H1 (cell line): ENCODE results near the gene ATM. TPM values are rescaled to one million over a fixed set of nuclear protein-coding genes. Genes with fewer than 3 reads are reported as not detected.

Experiments
- CTCF ChIA-PET: fragments of 300-600 bp; sonication (Branson Sonifier 250); formaldehyde crosslinking; loops from one replicate; lab custom pipeline; 2021; ENCODE audit not compliant: partially characterized antibody; lab: Charles Lee
- POLR2A ChIA-PET: fragments of 300-600 bp; sonication (Branson Sonifier 250); formaldehyde crosslinking; loops from one replicate; lab custom pipeline; 2021; ENCODE audit warnings: inconsistent platforms; ENCODE audit not compliant: partially characterized antibody; lab: Charles Lee
- DNase-seq, 2 experiments: peaks; one replicate each; pipeline versions ENCODE4 v3.0.0 to v3.0.0-alpha.2; 2010 to 2022; ENCODE audit warnings: low spot score in 2 of 2, low read depth in 1 of 2, mixed read lengths in 1 of 2
- FAIRE-seq: peaks from 2 replicates; lab custom pipeline; 2011; peaks lifted over from hg19 to GRCh38; lab: Jason Lieb, UNC
- H2AFZ ChIP-seq: 2 replicates; pipeline ENCODE4 v1.8.1; 2012; ENCODE audit warnings: low read length, inconsistent platforms
- H2AK5ac ChIP-seq: 2 replicates; pipeline ENCODE4 v1.6.1; 2013; ENCODE audit warnings: low read depth, low read length
- H2BK120ac ChIP-seq: replicated peaks from 2 replicates; pipeline ENCODE3; 2013; ENCODE audit warnings: low read depth, low read length, inconsistent platforms
- H2BK12ac ChIP-seq: 2 replicates; pipeline ENCODE4 v1.6.1; 2013; ENCODE audit warnings: low read depth, low read length
- H2BK15ac ChIP-seq: 2 replicates; pipeline ENCODE4 v1.6.1; 2013; ENCODE audit warnings: low read length
- H2BK20ac ChIP-seq: 2 replicates; pipeline ENCODE4 v1.6.1; 2013; ENCODE audit warnings: low read length
- H2BK5ac ChIP-seq: 2 replicates; pipeline ENCODE4 v1.6.1; 2013; ENCODE audit warnings: low read depth, low read length
- H3K14ac ChIP-seq: 2 replicates; pipeline ENCODE4 v1.6.1; 2013; ENCODE audit warnings: inconsistent platforms; ENCODE audit not compliant: insufficient read length
- H3K18ac ChIP-seq: 2 replicates; pipeline ENCODE4 v1.6.1; 2013; ENCODE audit warnings: low read length; ENCODE audit errors: extremely low read depth
- H3K23ac ChIP-seq: 2 replicates; pipeline ENCODE4 v1.6.1; 2013; ENCODE audit warnings: inconsistent platforms; ENCODE audit not compliant: insufficient read length
- H3K23me2 ChIP-seq: 2 replicates; pipeline ENCODE4 v1.6.1; 2013; ENCODE audit warnings: low read depth, low read length
- H3K27ac ChIP-seq: 2 replicates; pipeline ENCODE4 v1.6.1; 2011; ENCODE audit warnings: low read depth, low read length, inconsistent platforms
- H3K27me3 ChIP-seq, 4 experiments: replicated peaks in 1 of 4; 1 replicate in 1 of 4; 2 replicates in 3 of 4; pipeline versions ENCODE4 v1.6.1 to v1.8.1; 2011 to 2013; ENCODE audit warnings: low read length in 3 of 4, mild to moderate bottlenecking in 3 of 4, inconsistent platforms in 2 of 4, mixed read lengths in 2 of 4, moderate library complexity in 1 of 4; ENCODE audit not compliant: control insufficient read depth in 3 of 4, insufficient read depth in 3 of 4; ENCODE audit errors: extremely low read depth in 1 of 4
- H3K36me3 ChIP-seq, 4 experiments: 2 replicates each; pipeline versions ENCODE4 v1.6.1 to v1.8.1; 2011 to 2013; ENCODE audit warnings: mild to moderate bottlenecking in 4 of 4, low read length in 3 of 4, moderate library complexity in 2 of 4, control low read depth in 1 of 4, inconsistent platforms in 1 of 4; ENCODE audit not compliant: insufficient read depth in 4 of 4, control insufficient read depth in 2 of 4
- H3K4ac ChIP-seq: replicated peaks from 2 replicates; pipeline ENCODE3; 2013; ENCODE audit warnings: low read length, low read depth, mixed read lengths, inconsistent platforms; ENCODE audit not compliant: insufficient read length
- H3K4me1 ChIP-seq, 4 experiments: replicated peaks in 1 of 4; 1 replicate in 1 of 4; 2 replicates in 3 of 4; pipeline versions ENCODE4 v1.6.1 to v1.8.1; 2011 to 2013; ENCODE audit warnings: low read length in 3 of 4, inconsistent platforms in 2 of 4, mixed read lengths in 1 of 4; ENCODE audit not compliant: insufficient read depth in 4 of 4, control insufficient read depth in 3 of 4
- H3K4me2 ChIP-seq, 2 experiments: 2 replicates each; pipeline versions ENCODE4 v1.6.1 to v1.8.1; 2011 to 2013; ENCODE audit warnings: low read depth in 2 of 2, low read length in 2 of 2, control low read depth in 1 of 2, inconsistent platforms in 1 of 2, mild to moderate bottlenecking in 1 of 2; ENCODE audit not compliant: insufficient read depth in 1 of 2
- H3K4me3 ChIP-seq, 4 experiments: fragments of 200-600, 300-600 bp in 1 of 4; sonication (generic), shearing (Covaris generic), sonication (Bioruptor Twin) in 1 of 4; 2 replicates each; pipeline versions ENCODE4 v1.5.1 to v1.8.1; 2011 to 2016; ENCODE audit warnings: low read length in 4 of 4, low read depth in 3 of 4, control low read depth in 2 of 4, inconsistent platforms in 2 of 4, mild to moderate bottlenecking in 2 of 4, mixed read lengths in 1 of 4, moderate library complexity in 1 of 4; ENCODE audit not compliant: insufficient read depth in 2 of 4; ENCODE audit errors: extremely low read depth in 1 of 4
- H3K56ac ChIP-seq: replicated peaks from 2 replicates; pipeline ENCODE3; 2013; ENCODE audit warnings: low read depth, mild to moderate bottlenecking, mixed read lengths, low read length, inconsistent platforms; ENCODE audit not compliant: insufficient read length
- H3K79me1 ChIP-seq: 2 replicates; pipeline ENCODE4 v1.6.1; 2013; ENCODE audit warnings: low read depth, low read length, control low read depth
- H3K79me2 ChIP-seq, 2 experiments: 2 replicates each; pipeline versions ENCODE4 v1.6.1 to v1.8.1; 2012 to 2013; ENCODE audit warnings: low read length in 2 of 2, mild to moderate bottlenecking in 2 of 2, inconsistent platforms in 1 of 2; ENCODE audit not compliant: insufficient read depth in 2 of 2, control insufficient read depth in 1 of 2
- H3K9ac ChIP-seq, 4 experiments: replicated peaks in 1 of 4; 1 replicate in 1 of 4; 2 replicates in 3 of 4; pipeline versions ENCODE4 v1.6.1 to v1.8.1; 2011 to 2013; ENCODE audit warnings: low read depth in 3 of 4, low read length in 3 of 4, control low read depth in 2 of 4, mild to moderate bottlenecking in 2 of 4, moderate library complexity in 2 of 4, inconsistent platforms in 1 of 4; ENCODE audit errors: extremely low read depth in 1 of 4
- H3K9me3 ChIP-seq, 2 experiments: 2 replicates each; pipeline versions ENCODE4 v1.6.1 to v1.8.1; 2012 to 2013; ENCODE audit warnings: mild to moderate bottlenecking in 2 of 2, moderate library complexity in 2 of 2, control low read depth in 1 of 2, inconsistent platforms in 1 of 2, low read depth in 1 of 2, low read length in 1 of 2, mixed read lengths in 1 of 2; ENCODE audit not compliant: insufficient read depth in 2 of 2
- H4K20me1 ChIP-seq, 2 experiments: replicated peaks in 1 of 2; 2 replicates each; pipeline versions ENCODE3 to v1.8.1; 2011 to 2013; ENCODE audit warnings: inconsistent platforms in 2 of 2, low read length in 2 of 2, mild to moderate bottlenecking in 1 of 2; ENCODE audit not compliant: insufficient read depth in 2 of 2, control insufficient read depth in 1 of 2
- H4K5ac ChIP-seq: 2 replicates; pipeline ENCODE4 v1.6.1; 2013; ENCODE audit warnings: low read length, low read depth, mixed read lengths, inconsistent platforms; ENCODE audit not compliant: insufficient read length
- H4K8ac ChIP-seq: 2 replicates; pipeline ENCODE4 v1.8.0; 2013; ENCODE audit warnings: mild to moderate bottlenecking, moderate library complexity, low read length, inconsistent platforms; ENCODE audit not compliant: insufficient read depth; ENCODE audit errors: extremely low read depth
- H4K91ac ChIP-seq: replicated peaks from 2 replicates; pipeline ENCODE3; 2013; ENCODE audit warnings: low read length, mixed read lengths, inconsistent platforms; ENCODE audit not compliant: insufficient read length
- ASH2L ChIP-seq: fragments of 200-600, 300-600 bp; sonication (generic); IDR thresholded peaks from one replicate; pipeline ENCODE4 v1.7.1; 2017; ENCODE audit warnings: low read length
- CBX5 ChIP-seq: fragments of 300-800, 300-1000 bp; sonication (generic); IDR thresholded peaks from 2 replicates; pipeline ENCODE4 v1.7.1; 2016; ENCODE audit warnings: antibody characterized with exemption, low read length, low read depth
- CTCF ChIP-seq, 3 experiments: IDR thresholded peaks; 1 replicate in 2 of 3; 2 replicates in 1 of 3; pipeline versions ENCODE4 v1.5.1 to v1.6.1; 2011; ENCODE audit warnings: low read length in 3 of 3, mild to moderate bottlenecking in 3 of 3, inconsistent platforms in 2 of 3, low read depth in 1 of 3, moderate library complexity in 1 of 3; ENCODE audit not compliant: insufficient read depth in 1 of 3; ENCODE audit errors: control extremely low read depth in 1 of 3
- KDM4A ChIP-seq: IDR thresholded peaks from one replicate; pipeline ENCODE4 v1.7.1; 2012; ENCODE audit warnings: low read depth, mild to moderate bottlenecking, moderate library complexity, low read length, inconsistent platforms; ENCODE audit not compliant: severe bottlenecking
- RNF2 ChIP-seq: fragments of 200-900, 300-1000 bp; sonication (generic); IDR thresholded peaks from 2 replicates; pipeline ENCODE4 v1.7.1; 2016; ENCODE audit warnings: borderline replicate concordance, low read depth, mild to moderate bottlenecking, antibody characterized with exemption, low read length; ENCODE audit not compliant: poor library complexity, severe bottlenecking; ENCODE audit errors: missing control alignments
- RXRA ChIP-seq: IDR thresholded peaks from 2 replicates; pipeline ENCODE4 v1.6.1; 2011; ENCODE audit warnings: low read depth, mild to moderate bottlenecking, low read length, moderate library complexity; ENCODE audit not compliant: insufficient read depth
- SRF ChIP-seq: IDR thresholded peaks from 2 replicates; pipeline ENCODE4 v1.6.1; 2011; ENCODE audit warnings: mild to moderate bottlenecking, low read depth, low read length, moderate library complexity
- WGBS, 2 experiments: shearing (Covaris generic) in 1 of 2; methylation state at CpG; one replicate each; pipeline versions ENCODE4 v1.1.6 to v1.1.7; 2013 to 2015; ENCODE audit warnings: low lambda C conversion rate in 2 of 2, mixed read lengths in 2 of 2, inconsistent platforms in 1 of 2, low coverage in 1 of 2, missing lambda C conversion rate in 1 of 2; ENCODE audit not compliant: insufficient replicate concordance in 2 of 2, insufficient coverage in 1 of 2, insufficient read length in 1 of 2; ENCODE audit errors: extremely low coverage in 1 of 2, missing lambda C conversion rate in 1 of 2; 5-methylcytosine and 5-hydroxymethylcytosine counted together
- polyA plus RNA-seq, 7 experiments: library from polyadenylated mRNA; depleted of rRNA in 3 of 7; stranded (reverse) in 5 of 7; unstranded in 2 of 7; fragments of >200 nt in 5 of 7; fragments of 200-250 nt in 2 of 7; gene quantifications; 1 replicate in 5 of 7; 2 replicates in 1 of 7; 4 replicates in 1 of 7; pipeline versions ENCODE4 v1.2.1 to v1.2.3, GENCODE V29; 2011 to 2013; ENCODE audit warnings: missing spikeins in 2 of 7, mixed read lengths in 2 of 7
- total RNA-seq: library from RNA; stranded (reverse); fragmentation: NEBNext Ultra II Directional; extraction: Animal tissue kit (Norgen Biotek cat#: 25700); gene quantifications from 2 replicates; pipeline ENCODE4 v1.2.1, GENCODE V29; 2021

The ATM gene
- total and polyA plus RNA-seq, 2 of the 8 experiments (the other 6 are each of a cell fraction or from before 2014, with no cell fraction given), result 14.9 to 55.4 TPM

GRCh38 chr11:108289699-108290098 is 66.8 kb downstream of the ATM start:
- Histone ChIP-seq H3K4me2 (no peak overlapping the region), H2BK5ac (no peak overlapping the region), H3K18ac (no peak overlapping the region), H3K23ac (no peak overlapping the region), H3K27ac (no peak overlapping the region), H4K5ac (no peak overlapping the region), H3K56ac (no peak overlapping the region), H2BK12ac (no peak overlapping the region), H4K8ac (no peak overlapping the region), H3K23me2 (no peaks in the 10 kb centered on the region), H2BK120ac (no peak overlapping the region), H4K91ac (no peak overlapping the region), H2AFZ (no peak overlapping the region), H3K4me1 (no peaks in the 10 kb centered on the region), H3K9ac (no peak overlapping the region), H3K14ac (no peak overlapping the region), H3K27me3 (peaks cover 0 to 1% (median 0%) of the 10 kb centered on the region in 4 experiments; a peak in 1 of 7 replicates), H3K79me2 (no peaks in the 10 kb centered on the region), H2BK20ac (no peak overlapping the region), H3K4me3 (no peak overlapping the region), H2BK15ac (no peak overlapping the region), H2AK5ac (no peak overlapping the region), H4K20me1 (no peaks in the 10 kb centered on the region), H3K4ac (no peak overlapping the region), H3K9me3 (no peaks in the 10 kb centered on the region), H3K79me1 (no peaks in the 10 kb centered on the region), H3K36me3 (peaks cover 3 to 55% (median 10%) of the 10 kb centered on the region in 4 experiments)
- TF ChIP-seq KDM4A (no peak), RNF2 (no peak), CTCF (IDR thresholded peaks at IDR 0.05; ENCODE audit: control extremely low read depth in 1 of 3, insufficient read depth in 1 of 3, low read depth in 1 of 3, low read length in 3 of 3) (no peak), CBX5 (no peak), SRF (no peak), RXRA (no peak), ASH2L (no peak)
- ChIA-PET CTCF (interaction anchor here (1.0 to 1.5 kb wide), 2 partner anchors 31 to 374 kb away, joined by 3 read pairs; no protein-coding TSS in a partner anchor), POLR2A (no interaction called here)
- DNase-seq (no peak), FAIRE-seq (no peak)
- WGBS, 2 experiments, result 92% methylated on average over 6 of the region's 6 CpGs; no CpG with 5 or more reads in 1 of the 2 experiments
